ENCODE measurements around the gene COQ8A.
"Not testable (repeated sequence)": the region's sequence is repeated elsewhere in the genome, so short reads cannot be mapped to it uniquely, and the experiment has no call there.

DNA sequence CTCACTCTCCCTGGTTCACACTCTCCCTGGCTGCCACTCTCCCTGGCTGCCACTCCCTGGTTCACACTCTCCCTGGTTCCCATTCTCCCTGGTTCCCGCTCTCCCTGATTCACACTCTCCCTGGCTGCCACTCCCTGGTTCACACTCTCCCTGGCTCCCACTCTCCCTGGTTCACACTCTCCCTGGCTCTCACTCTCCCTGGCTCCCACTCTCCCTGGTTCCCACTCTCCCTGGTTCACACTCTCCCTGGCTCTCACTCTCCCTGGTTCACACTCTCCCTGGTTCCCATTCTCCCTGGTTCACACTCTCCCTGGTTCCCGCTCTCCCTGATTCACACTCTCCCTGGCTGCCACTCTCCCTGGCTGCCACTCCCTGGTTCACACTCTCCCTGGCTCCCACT lies 15.8 kb downstream of the COQ8A start:
- TF ChIP-seq, protein P1, sequence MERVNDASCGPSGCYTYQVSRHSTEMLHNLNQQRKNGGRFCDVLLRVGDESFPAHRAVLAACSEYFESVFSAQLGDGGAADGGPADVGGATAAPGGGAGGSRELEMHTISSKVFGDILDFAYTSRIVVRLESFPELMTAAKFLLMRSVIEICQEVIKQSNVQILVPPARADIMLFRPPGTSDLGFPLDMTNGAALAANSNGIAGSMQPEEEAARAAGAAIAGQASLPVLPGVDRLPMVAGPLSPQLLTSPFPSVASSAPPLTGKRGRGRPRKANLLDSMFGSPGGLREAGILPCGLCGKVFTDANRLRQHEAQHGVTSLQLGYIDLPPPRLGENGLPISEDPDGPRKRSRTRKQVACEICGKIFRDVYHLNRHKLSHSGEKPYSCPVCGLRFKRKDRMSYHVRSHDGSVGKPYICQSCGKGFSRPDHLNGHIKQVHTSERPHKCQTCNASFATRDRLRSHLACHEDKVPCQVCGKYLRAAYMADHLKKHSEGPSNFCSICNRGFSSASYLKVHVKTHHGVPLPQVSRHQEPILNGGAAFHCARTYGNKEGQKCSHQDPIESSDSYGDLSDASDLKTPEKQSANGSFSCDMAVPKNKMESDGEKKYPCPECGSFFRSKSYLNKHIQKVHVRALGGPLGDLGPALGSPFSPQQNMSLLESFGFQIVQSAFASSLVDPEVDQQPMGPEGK (CRISPR knock-in tag; IDR thresholded peaks at IDR 0.05; ENCODE audit: borderline replicate concordance): not testable (repeated sequence)
- not testable (repeated sequence) for TF ChIP-seq RARB (CRISPR knock-in tag; IDR thresholded peaks at IDR 0.05); CSDC2 (CRISPR knock-in tag; IDR thresholded peaks at IDR 0.05); CSRNP3 (CRISPR knock-in tag; IDR thresholded peaks at IDR 0.05); PPARA (CRISPR knock-in tag; IDR thresholded peaks at IDR 0.05; ENCODE audit: borderline replicate concordance); ZNF8 (CRISPR knock-in tag; IDR thresholded peaks at IDR 0.05); ZNF565 (CRISPR knock-in tag; conservative IDR thresholded peaks at IDR 0.05; ENCODE audit: low read depth); TCF4 (CRISPR knock-in tag; IDR thresholded peaks at IDR 0.05; ENCODE audit: borderline replicate concordance)

Data from SK-N-SH treated with all-trans-retinoic acid at 6 μM for 48 hours (cell line).